ENCODE results near the gene CELA2A.

CELA2A gene

DNA sequence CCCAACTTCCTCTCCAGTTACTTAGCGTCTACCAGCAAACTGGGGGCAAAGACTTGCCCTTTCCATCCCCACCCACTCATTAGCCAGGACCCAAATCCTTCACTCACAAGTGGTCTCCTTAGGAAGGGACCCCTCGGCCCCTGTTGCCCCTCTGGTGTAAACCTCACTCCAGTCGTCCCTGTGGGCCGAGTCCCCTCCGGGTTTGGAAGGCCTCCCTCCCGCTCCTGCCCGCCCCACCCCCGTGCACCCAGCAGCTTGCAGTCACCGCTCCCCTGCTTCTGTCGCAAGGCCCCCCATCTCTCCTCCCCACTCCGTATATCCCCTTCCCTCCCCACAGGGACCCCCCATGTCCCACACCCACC, 45.7 kb upstream of the CELA2A start:
- no peaks in the 10 kb centered on the region; the same call in 1 of the 2 replicates for H3K4me1 ChIP-seq
- peak overlapping the region; percentile 64 for H3K4me3 ChIP-seq (ENCODE audit: low read depth, low read length)
- H3K9me3 ChIP-seq: no peaks in the 10 kb centered on the region
- H3K27me3 ChIP-seq: no peaks in the 10 kb centered on the region
- H3K36me3 ChIP-seq: no peaks in the 10 kb centered on the region
- TF ChIP-seq CTCF (IDR thresholded peaks at IDR 0.05; ENCODE audit: low read depth, low read length): no peak
- DNase-seq: no peak

DNA sequence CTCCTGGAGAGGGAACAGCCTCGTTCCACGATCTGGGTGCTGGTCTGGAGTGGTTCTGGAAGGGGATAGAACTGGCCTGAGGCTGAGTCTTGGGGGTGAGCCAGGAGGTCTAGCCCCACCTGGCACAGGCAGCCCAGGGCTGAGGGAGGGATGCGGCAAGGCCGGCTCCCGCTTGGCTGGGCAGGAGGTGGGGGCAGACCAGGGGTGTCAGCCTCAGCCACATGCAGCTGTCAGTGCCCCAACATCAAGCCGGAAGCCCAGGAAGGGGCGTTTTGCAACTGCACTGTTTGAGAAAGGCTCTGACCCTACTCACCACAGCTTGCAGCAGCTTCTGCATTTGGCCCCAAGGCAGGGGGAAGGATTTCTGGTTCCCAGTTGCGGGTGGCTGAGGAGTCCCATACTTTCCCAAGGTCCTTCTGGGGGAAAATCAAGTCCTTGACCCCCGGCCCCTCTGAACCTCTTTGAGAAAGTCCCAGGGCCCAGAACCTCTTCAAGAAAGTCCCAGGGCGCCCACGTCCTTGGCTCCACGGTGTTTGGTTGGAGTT, 44.9 kb upstream of the CELA2A start:
- Histone ChIP-seq H3K4me1 (no peaks in the 10 kb centered on the region; the same call in 1 of the 2 replicates), H3K4me3 (ENCODE audit: low read depth, low read length) (peak overlapping the region; percentile 11; the same call in 1 of the 2 replicates)
- DNase-seq: no peak

GRCh38 chr1:15412175-15412800, 44.2 kb upstream of the CELA2A start:
- H3K4me3 ChIP-seq (ENCODE audit: low read depth, low read length): no peak overlapping the region
- H3K4me1 ChIP-seq: no peaks in the 10 kb centered on the region; the same call in 1 of the 2 replicates
- H3K27me3 ChIP-seq: no peaks in the 10 kb centered on the region
- no peak for TF ChIP-seq CTCF (IDR thresholded peaks at IDR 0.05; ENCODE audit: low read depth, low read length)
- DNase-seq: no peak
- no peaks in the 10 kb centered on the region for H3K9me3 ChIP-seq
- H3K36me3 ChIP-seq: no peaks in the 10 kb centered on the region

More for the DNA sequence above, 44.9 kb upstream of the CELA2A start:
- TF ChIP-seq CTCF (IDR thresholded peaks at IDR 0.05; ENCODE audit: low read depth, low read length): no peak
- H3K9me3 ChIP-seq: no peaks in the 10 kb centered on the region
- H3K36me3 ChIP-seq: no peaks in the 10 kb centered on the region
- no peaks in the 10 kb centered on the region for H3K27me3 ChIP-seq

DNA sequence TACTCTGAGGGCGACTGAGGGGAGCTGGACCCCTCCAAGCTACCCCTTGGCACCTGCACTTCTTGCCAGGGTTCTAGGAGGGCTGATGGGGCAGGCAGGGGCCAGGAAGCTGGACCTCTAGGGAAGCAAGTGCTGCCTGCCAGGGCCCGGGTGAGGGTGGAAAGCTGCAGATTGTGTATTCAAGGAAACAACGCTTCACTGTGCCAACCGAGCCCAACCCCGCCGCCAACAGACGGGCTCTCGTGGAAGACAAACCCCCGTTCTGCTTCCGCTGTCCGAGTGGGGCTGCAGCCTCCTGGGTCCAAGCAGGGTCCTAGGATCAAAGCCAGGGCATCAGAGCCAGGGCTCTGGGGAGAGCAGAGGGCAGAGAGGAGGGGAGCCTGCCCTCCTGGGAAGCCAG, 43.7 kb upstream of the CELA2A start:
- Histone ChIP-seq H3K36me3 (no peaks in the 10 kb centered on the region), H3K27me3 (no peaks in the 10 kb centered on the region), H3K4me3 (ENCODE audit: low read depth, low read length) (no peak overlapping the region), H3K4me1 (no peaks in the 10 kb centered on the region; the same call in 1 of the 2 replicates), H3K9me3 (no peaks in the 10 kb centered on the region)
- no peak for TF ChIP-seq CTCF (IDR thresholded peaks at IDR 0.05; ENCODE audit: low read depth, low read length)
- no peak for DNase-seq

- no peaks in the 10 kb centered on the region for H3K9me3 ChIP-seq
- no peak overlapping the region for H3K4me3 ChIP-seq (ENCODE audit: low read depth, low read length)
- no peaks in the 10 kb centered on the region for H3K27me3 ChIP-seq
- TF ChIP-seq CTCF (IDR thresholded peaks at IDR 0.05; ENCODE audit: low read depth, low read length): no peak
- DNase-seq: no peak
- no peaks in the 10 kb centered on the region for H3K36me3 ChIP-seq
- H3K4me1 ChIP-seq: no peaks in the 10 kb centered on the region; the same call in 1 of the 2 replicates
Measured at GRCh38 chr1:15413563-15414444, 42.7 kb upstream of the CELA2A start.

Measured in BE2C (cell line).